HEK293 (cell line): Measurements from ENCODE around the gene PCGF1.

ENCODE experiments used
- CTCF ChIA-PET: fragments of 350-600 bp; formaldehyde crosslinking; extraction: SDS; loops from one replicate; lab custom pipeline; 2021; ENCODE audit warnings: antibody characterized with exemption; lab: Yijun Ruan, JAX
- POLR2A ChIA-PET: fragments of 300-600 bp; formaldehyde crosslinking; extraction: SDS; loops from one replicate; lab custom pipeline; 2020; ENCODE audit warnings: antibody characterized with exemption, inconsistent platforms; lab: Yijun Ruan, JAX
- H3K27ac ChIP-seq: fragments of 200-500 bp; sonication (Bioruptor generic); 2 replicates; pipeline ENCODE4 v1.5.1; 2014; ENCODE audit warnings: low read depth, low read length, control low read depth, inconsistent platforms; ENCODE audit errors: extremely low read depth
- H3K36me3 ChIP-seq, 2 experiments: fragments of 200-500 bp in 1 of 2; sonication (Bioruptor generic) in 1 of 2; 1 replicate in 1 of 2; 2 replicates in 1 of 2; pipeline ENCODE4 v1.5.1; 2014 to 2017; ENCODE audit warnings: inconsistent platforms in 2 of 2, low read length in 2 of 2; ENCODE audit not compliant: control insufficient read depth in 2 of 2, insufficient read depth in 1 of 2
- H3K4me1 ChIP-seq: fragments of 200-500 bp; sonication (Bioruptor generic); 2 replicates; pipeline ENCODE4 v1.5.1; 2014; ENCODE audit warnings: mild to moderate bottlenecking, low read length, inconsistent platforms; ENCODE audit not compliant: control insufficient read depth, insufficient read depth
- H3K4me3 ChIP-seq: 2 replicates; pipeline ENCODE4 v1.5.1; 2011; ENCODE audit warnings: low read depth, mild to moderate bottlenecking, control low read depth, low read length, moderate library complexity
- H3K9me3 ChIP-seq: fragments of 200-500 bp; sonication (Bioruptor generic); 2 replicates; pipeline ENCODE4 v1.5.1; 2014; ENCODE audit warnings: low read depth, low read length, inconsistent platforms; ENCODE audit not compliant: control insufficient read depth, insufficient read depth
- GFI1B ChIP-seq: fragments of 450-650 bp; formaldehyde crosslinking; IDR thresholded peaks from 2 replicates; pipeline ENCODE4 v1.5.1; 2016; ENCODE audit warnings: missing biosample characterization, missing genetic modification characterization
- GLIS2 ChIP-seq: fragments of 450-650 bp; formaldehyde crosslinking; IDR thresholded peaks from 2 replicates; pipeline ENCODE4 v1.5.1; 2016; ENCODE audit warnings: missing biosample characterization, missing genetic modification characterization
- KLF1 ChIP-seq: fragments of 450-650 bp; formaldehyde crosslinking; IDR thresholded peaks from 2 replicates; pipeline ENCODE4 v1.5.1; 2016; ENCODE audit warnings: missing biosample characterization, missing genetic modification characterization
- REPIN1 ChIP-seq: fragments of 450-650 bp; formaldehyde crosslinking; IDR thresholded peaks from 2 replicates; pipeline ENCODE4 v1.5.1; 2017; ENCODE audit warnings: missing biosample characterization, missing genetic modification characterization, low read depth
- SP3 ChIP-seq: fragments of 450-650 bp; formaldehyde crosslinking; IDR thresholded peaks from 2 replicates; pipeline ENCODE4 v1.5.1; 2016; ENCODE audit warnings: missing biosample characterization, missing genetic modification characterization
- TRIM28 ChIP-seq: IDR thresholded peaks from 2 replicates; pipeline ENCODE4 v1.6.1; 2011; ENCODE audit warnings: low read length, control low read depth, borderline replicate concordance
- ZBTB17 ChIP-seq: fragments of 450-650 bp; formaldehyde crosslinking; IDR thresholded peaks from 2 replicates; pipeline ENCODE4 v1.5.1; 2016; ENCODE audit warnings: missing biosample characterization, missing genetic modification characterization
- ZFP69B ChIP-seq: fragments of 450-650 bp; formaldehyde crosslinking; IDR thresholded peaks from 2 replicates; pipeline ENCODE4 v1.5.1; 2016; ENCODE audit warnings: missing biosample characterization, missing genetic modification characterization
- ZNF174 ChIP-seq: fragments of 450-650 bp; formaldehyde crosslinking; IDR thresholded peaks from 2 replicates; pipeline ENCODE4 v1.5.0; 2017; ENCODE audit warnings: missing biosample characterization, mild to moderate bottlenecking, missing genetic modification characterization
- ZNF302 ChIP-seq: fragments of 450-650 bp; formaldehyde crosslinking; IDR thresholded peaks from 2 replicates; pipeline ENCODE4 v1.5.1; 2016; ENCODE audit warnings: missing biosample characterization, missing genetic modification characterization, low read depth
- ZNF350 ChIP-seq: fragments of 450-650 bp; formaldehyde crosslinking; IDR thresholded peaks from 2 replicates; pipeline ENCODE4 v1.5.0; 2017; ENCODE audit warnings: missing biosample characterization, mild to moderate bottlenecking, missing genetic modification characterization
- ZNF362 ChIP-seq: fragments of 450-650 bp; formaldehyde crosslinking; IDR thresholded peaks from 2 replicates; pipeline ENCODE4 v1.5.1; 2016; ENCODE audit warnings: missing biosample characterization, missing genetic modification characterization
- ZNF366 ChIP-seq: fragments of 450-650 bp; formaldehyde crosslinking; conservative IDR thresholded peaks from 2 replicates; pipeline ENCODE4 v1.5.1; 2016; ENCODE audit warnings: missing biosample characterization, missing genetic modification characterization
- ZNF404 ChIP-seq: fragments of 450-650 bp; formaldehyde crosslinking; IDR thresholded peaks from 2 replicates; pipeline ENCODE4 v1.5.1; 2017; ENCODE audit warnings: missing biosample characterization, missing genetic modification characterization
- ZNF473 ChIP-seq: fragments of 450-650 bp; formaldehyde crosslinking; IDR thresholded peaks from 2 replicates; pipeline ENCODE4 v1.5.1; 2017; ENCODE audit warnings: missing biosample characterization, missing genetic modification characterization
- ZNF580 ChIP-seq: fragments of 450-650 bp; formaldehyde crosslinking; IDR thresholded peaks from 2 replicates; pipeline ENCODE4 v1.5.1; 2016; ENCODE audit warnings: missing biosample characterization, missing genetic modification characterization
- ZNF654 ChIP-seq: fragments of 450-650 bp; formaldehyde crosslinking; IDR thresholded peaks from 2 replicates; pipeline ENCODE4 v1.5.1; 2016; ENCODE audit warnings: low read depth, missing biosample characterization, missing genetic modification characterization
- ZNF776 ChIP-seq: fragments of 450-650 bp; formaldehyde crosslinking; IDR thresholded peaks from 2 replicates; pipeline ENCODE4 v1.5.0; 2017; ENCODE audit warnings: missing biosample characterization, missing genetic modification characterization, borderline replicate concordance
- ZSCAN4 ChIP-seq: fragments of 450-650 bp; formaldehyde crosslinking; IDR thresholded peaks from 2 replicates; pipeline ENCODE4 v1.5.1; 2017; ENCODE audit warnings: missing biosample characterization, missing genetic modification characterization
- TF ChIP-seq, protein P1 (sequence below): fragments of 450-650 bp; formaldehyde crosslinking; IDR thresholded peaks from 2 replicates; pipeline ENCODE4 v1.5.1; 2016; ENCODE audit warnings: missing biosample characterization, missing genetic modification characterization
- TF ChIP-seq, protein P2 (sequence below): fragments of 450-650 bp; formaldehyde crosslinking; IDR thresholded peaks from 2 replicates; pipeline ENCODE4 v1.5.1; 2016; ENCODE audit warnings: missing biosample characterization, missing genetic modification characterization
- TF ChIP-seq, protein P3 (sequence below): fragments of 450-650 bp; formaldehyde crosslinking; IDR thresholded peaks from 2 replicates; pipeline ENCODE4 v1.5.1; 2016; ENCODE audit warnings: missing biosample characterization, missing genetic modification characterization

The PCGF1 gene

GRCh38 chr2:74531666-74532065 lies 24.2 kb upstream of the PCGF1 start:
- TF ChIP-seq GFI1B (no peak), KLF1 (no peak)
- H3K4me3 ChIP-seq, result no peak overlapping the region
- peaks cover 7 to 57% of the 10 kb centered on the region in 2 experiments; a peak in 1 of 3 replicates for H3K36me3 ChIP-seq
- ChIA-PET CTCF (interaction anchor here (0.5 to 4.3 kb wide), 13 partner anchors 12 to 197 kb away, joined by 3 to 34 read pairs (median 4); partner anchors contain the start of genes CCDC142, INO80B and TTC31), POLR2A (interaction anchor here (0.7 to 1.2 kb wide), 7 partner anchors 10 to 59 kb away, joined by 3 to 6 read pairs (median 4); partner anchors contain the start of genes CCDC142, MRPL53 and TTC31)
- H3K4me1 ChIP-seq, result no peaks in the 10 kb centered on the region; the same call in 1 of the 2 replicates
- no peak overlapping the region for H3K27ac ChIP-seq
- H3K9me3 ChIP-seq, result no peaks in the 10 kb centered on the region

GRCh38 chr2:74530239-74531187 lies 23.0 kb upstream of the PCGF1 start:
- peaks cover 7 to 68% of the 10 kb centered on the region in 2 experiments; a peak in 1 of 3 replicates for H3K36me3 ChIP-seq
- no peaks in the 10 kb centered on the region; the same call in 1 of the 2 replicates for H3K4me1 ChIP-seq
- H3K9me3 ChIP-seq, result no peaks in the 10 kb centered on the region
- peak overlapping the region; percentile 57 for H3K4me3 ChIP-seq
- CTCF ChIA-PET, result interaction anchor here (0.6 to 4.3 kb wide), 6 partner anchors 13 to 1014 kb away, joined by 3 to 34 read pairs (median 9); partner anchors contain the start of genes CCDC142 and TTC31
- peak overlapping the region; percentile 72; the same call in 1 of the 2 replicates for H3K27ac ChIP-seq
- POLR2A ChIA-PET, result interaction anchor here (0.5 to 2.4 kb wide), 19 partner anchors 9 to 1118 kb away, joined by 3 to 18 read pairs (median 6); partner anchors contain the start of genes CCDC142, MRPL53, PCGF1 and TLX2
- TF ChIP-seq TRIM28 (no peak), ZNF302 (tag by site-specific recombination) (no peak), SP3 (peak; percentile 7; the same call in 1 of the 2 replicates), ZBTB17 (tag by site-specific recombination) (no peak), GLIS2 (tag by site-specific recombination) (peak; percentile 28; the same call in 1 of the 2 replicates), ZFP69B (tag by site-specific recombination) (no peak), ZNF473 (tag by site-specific recombination) (no peak), ZNF654 (tag by site-specific recombination) (no peak), ZNF174 (tag by site-specific recombination) (no peak), ZNF580 (tag by site-specific recombination) (no peak), ZNF404 (tag by site-specific recombination) (no peak), ZSCAN4 (no peak), REPIN1 (no peak), ZNF350 (no peak), ZNF366 (tag by site-specific recombination) (no peak), ZNF362 (tag by site-specific recombination) (no peak), ZNF776 (tag by site-specific recombination) (no peak)
- TF ChIP-seq, protein P1, sequence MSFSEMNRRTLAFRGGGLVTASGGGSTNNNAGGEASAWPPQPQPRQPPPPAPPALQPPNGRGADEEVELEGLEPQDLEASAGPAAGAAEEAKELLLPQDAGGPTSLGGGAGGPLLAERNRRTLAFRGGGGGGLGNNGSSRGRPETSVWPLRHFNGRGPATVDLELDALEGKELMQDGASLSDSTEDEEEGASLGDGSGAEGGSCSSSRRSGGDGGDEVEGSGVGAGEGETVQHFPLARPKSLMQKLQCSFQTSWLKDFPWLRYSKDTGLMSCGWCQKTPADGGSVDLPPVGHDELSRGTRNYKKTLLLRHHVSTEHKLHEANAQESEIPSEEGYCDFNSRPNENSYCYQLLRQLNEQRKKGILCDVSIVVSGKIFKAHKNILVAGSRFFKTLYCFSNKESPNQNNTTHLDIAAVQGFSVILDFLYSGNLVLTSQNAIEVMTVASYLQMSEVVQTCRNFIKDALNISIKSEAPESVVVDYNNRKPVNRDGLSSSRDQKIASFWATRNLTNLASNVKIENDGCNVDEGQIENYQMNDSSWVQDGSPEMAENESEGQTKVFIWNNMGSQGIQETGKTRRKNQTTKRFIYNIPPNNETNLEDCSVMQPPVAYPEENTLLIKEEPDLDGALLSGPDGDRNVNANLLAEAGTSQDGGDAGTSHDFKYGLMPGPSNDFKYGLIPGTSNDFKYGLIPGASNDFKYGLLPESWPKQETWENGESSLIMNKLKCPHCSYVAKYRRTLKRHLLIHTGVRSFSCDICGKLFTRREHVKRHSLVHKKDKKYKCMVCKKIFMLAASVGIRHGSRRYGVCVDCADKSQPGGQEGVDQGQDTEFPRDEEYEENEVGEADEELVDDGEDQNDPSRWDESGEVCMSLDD (tag by site-specific recombination), result peak; percentile 37; the same call in 1 of the 2 replicates
- TF ChIP-seq, protein P2, sequence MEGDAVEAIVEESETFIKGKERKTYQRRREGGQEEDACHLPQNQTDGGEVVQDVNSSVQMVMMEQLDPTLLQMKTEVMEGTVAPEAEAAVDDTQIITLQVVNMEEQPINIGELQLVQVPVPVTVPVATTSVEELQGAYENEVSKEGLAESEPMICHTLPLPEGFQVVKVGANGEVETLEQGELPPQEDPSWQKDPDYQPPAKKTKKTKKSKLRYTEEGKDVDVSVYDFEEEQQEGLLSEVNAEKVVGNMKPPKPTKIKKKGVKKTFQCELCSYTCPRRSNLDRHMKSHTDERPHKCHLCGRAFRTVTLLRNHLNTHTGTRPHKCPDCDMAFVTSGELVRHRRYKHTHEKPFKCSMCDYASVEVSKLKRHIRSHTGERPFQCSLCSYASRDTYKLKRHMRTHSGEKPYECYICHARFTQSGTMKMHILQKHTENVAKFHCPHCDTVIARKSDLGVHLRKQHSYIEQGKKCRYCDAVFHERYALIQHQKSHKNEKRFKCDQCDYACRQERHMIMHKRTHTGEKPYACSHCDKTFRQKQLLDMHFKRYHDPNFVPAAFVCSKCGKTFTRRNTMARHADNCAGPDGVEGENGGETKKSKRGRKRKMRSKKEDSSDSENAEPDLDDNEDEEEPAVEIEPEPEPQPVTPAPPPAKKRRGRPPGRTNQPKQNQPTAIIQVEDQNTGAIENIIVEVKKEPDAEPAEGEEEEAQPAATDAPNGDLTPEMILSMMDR (tag by site-specific recombination), result no peak
- TF ChIP-seq, protein P3, sequence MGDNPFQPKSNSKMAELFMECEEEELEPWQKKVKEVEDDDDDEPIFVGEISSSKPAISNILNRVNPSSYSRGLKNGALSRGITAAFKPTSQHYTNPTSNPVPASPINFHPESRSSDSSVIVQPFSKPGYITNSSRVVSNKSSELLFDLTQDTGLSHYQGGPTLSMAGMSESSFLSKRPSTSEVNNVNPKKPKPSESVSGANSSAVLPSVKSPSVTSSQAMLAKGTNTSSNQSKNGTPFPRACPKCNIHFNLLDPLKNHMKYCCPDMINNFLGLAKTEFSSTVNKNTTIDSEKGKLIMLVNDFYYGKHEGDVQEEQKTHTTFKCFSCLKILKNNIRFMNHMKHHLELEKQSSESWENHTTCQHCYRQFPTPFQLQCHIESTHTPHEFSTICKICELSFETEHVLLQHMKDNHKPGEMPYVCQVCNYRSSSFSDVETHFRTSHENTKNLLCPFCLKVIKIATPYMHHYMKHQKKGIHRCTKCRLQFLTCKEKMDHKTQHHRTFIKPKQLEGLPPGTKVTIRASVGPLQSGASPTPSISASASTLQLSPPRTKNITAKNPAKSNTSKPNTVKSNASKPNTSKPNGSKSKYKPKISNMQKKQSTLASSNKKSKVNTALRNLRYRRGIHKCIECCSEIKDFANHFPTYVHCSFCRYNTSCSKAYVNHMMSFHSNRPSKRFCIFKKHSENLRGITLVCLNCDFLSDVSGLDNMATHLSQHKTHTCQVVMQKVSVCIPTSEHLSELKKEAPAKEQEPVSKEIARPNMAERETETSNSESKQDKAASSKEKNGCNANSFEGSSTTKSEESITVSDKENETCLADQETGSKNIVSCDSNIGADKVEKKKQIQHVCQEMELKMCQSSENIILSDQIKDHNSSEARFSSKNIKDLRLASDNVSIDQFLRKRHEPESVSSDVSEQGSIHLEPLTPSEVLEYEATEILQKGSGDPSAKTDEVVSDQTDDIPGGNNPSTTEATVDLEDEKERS (tag by site-specific recombination), result no peak
